Ishikawa (cell line): Measurements from ENCODE around the gene LPP.

ENCODE experiments used
- CEBPB ChIP-seq: IDR thresholded peaks from 2 replicates; pipeline ENCODE4 v1.6.1; 2012
- EGR1 ChIP-seq: IDR thresholded peaks from 2 replicates; pipeline ENCODE4 v1.6.1; 2012
- EP300 ChIP-seq: IDR thresholded peaks from 2 replicates; pipeline ENCODE4 v1.6.1; 2012; ENCODE audit warnings: borderline replicate concordance
- RAD21 ChIP-seq: IDR thresholded peaks from 2 replicates; pipeline ENCODE4 v1.6.1; 2012; ENCODE audit warnings: low read depth
- ZBTB7A ChIP-seq: IDR thresholded peaks from 2 replicates; pipeline ENCODE4 v1.6.1; 2012; ENCODE audit warnings: low read depth
- TF ChIP-seq, protein P1 (sequence below): IDR thresholded peaks from 2 replicates; pipeline ENCODE4 v1.6.1; 2012; ENCODE audit warnings: low read depth, mild to moderate bottlenecking
- TF ChIP-seq, protein P2 (sequence below): IDR thresholded peaks from 2 replicates; pipeline ENCODE4 v1.6.1; 2012

DNA sequence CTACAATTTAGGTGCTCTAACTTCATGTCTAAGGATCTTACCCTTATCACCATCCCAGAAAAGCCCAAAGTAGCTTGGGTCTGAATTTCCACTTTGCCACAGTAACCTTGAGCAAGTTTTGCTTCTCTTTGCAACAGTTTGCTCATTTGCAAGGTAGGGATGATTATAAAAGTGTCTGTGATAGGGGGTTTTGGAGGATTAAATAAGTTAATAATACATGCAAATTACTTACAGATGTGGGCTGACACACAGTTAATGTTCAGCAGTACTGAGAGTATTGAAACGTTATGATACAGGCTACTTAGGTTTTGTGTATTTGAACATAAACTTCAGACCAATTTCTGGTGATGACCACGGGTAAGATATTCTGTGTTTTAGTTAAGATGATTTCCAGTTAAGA lies 573.1 kb downstream of the LPP start:
- TF ChIP-seq, protein P1, sequence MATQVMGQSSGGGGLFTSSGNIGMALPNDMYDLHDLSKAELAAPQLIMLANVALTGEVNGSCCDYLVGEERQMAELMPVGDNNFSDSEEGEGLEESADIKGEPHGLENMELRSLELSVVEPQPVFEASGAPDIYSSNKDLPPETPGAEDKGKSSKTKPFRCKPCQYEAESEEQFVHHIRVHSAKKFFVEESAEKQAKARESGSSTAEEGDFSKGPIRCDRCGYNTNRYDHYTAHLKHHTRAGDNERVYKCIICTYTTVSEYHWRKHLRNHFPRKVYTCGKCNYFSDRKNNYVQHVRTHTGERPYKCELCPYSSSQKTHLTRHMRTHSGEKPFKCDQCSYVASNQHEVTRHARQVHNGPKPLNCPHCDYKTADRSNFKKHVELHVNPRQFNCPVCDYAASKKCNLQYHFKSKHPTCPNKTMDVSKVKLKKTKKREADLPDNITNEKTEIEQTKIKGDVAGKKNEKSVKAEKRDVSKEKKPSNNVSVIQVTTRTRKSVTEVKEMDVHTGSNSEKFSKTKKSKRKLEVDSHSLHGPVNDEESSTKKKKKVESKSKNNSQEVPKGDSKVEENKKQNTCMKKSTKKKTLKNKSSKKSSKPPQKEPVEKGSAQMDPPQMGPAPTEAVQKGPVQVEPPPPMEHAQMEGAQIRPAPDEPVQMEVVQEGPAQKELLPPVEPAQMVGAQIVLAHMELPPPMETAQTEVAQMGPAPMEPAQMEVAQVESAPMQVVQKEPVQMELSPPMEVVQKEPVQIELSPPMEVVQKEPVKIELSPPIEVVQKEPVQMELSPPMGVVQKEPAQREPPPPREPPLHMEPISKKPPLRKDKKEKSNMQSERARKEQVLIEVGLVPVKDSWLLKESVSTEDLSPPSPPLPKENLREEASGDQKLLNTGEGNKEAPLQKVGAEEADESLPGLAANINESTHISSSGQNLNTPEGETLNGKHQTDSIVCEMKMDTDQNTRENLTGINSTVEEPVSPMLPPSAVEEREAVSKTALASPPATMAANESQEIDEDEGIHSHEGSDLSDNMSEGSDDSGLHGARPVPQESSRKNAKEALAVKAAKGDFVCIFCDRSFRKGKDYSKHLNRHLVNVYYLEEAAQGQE: no peak
- TF ChIP-seq EGR1 (no peak), EP300 (no peak), CEBPB (no peak), ZBTB7A (no peak), RAD21 (no peak)
- TF ChIP-seq, protein P2, sequence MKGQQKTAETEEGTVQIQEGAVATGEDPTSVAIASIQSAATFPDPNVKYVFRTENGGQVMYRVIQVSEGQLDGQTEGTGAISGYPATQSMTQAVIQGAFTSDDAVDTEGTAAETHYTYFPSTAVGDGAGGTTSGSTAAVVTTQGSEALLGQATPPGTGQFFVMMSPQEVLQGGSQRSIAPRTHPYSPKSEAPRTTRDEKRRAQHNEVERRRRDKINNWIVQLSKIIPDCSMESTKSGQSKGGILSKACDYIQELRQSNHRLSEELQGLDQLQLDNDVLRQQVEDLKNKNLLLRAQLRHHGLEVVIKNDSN: no peak
